ENCODE data around the gene GBX2.

DNA sequence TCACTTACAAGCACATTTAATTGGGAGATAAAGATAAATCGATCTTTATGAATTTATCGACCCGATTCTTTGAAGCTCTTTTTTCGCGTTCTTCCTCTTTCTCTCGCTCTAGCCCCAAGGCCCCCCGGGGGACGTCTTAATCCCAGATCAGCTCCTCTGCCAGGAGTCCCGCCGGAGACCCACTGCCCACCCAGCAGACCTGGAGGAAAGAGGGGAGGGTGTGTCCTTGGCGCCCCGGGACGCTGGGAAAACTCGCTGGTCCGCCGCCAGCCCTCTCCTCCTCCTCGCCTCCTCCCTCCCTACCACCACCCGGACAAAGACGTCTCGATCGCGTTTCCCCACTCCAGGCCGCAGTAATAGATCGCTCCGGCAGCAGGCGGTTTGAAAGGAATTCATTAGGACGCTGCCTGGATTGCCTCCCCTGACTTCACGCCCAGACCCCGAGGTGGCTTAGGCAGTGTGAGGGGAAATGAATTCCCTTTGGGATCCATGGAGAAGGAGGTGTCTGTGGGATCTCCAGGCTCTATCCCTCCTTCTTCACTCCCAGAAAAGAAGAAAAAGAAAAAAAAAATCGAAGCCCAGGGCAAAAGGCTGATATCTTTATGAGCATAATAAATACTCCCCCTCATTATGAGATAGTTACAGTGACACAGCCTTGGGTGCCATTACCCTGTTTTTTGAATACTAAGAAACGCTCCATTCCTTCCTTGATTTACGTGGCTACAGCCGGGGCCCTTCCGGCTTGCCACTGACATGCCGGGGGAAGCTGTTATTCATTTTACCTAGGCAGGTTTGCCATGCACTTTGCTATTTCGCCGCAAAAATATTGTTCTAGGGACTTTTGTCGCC lies 1.8 kb upstream of the GBX2 start:
- TF ChIP-seq JUN (CRISPR knock-in tag; IDR thresholded peaks at IDR 0.05), result no peak
- TF ChIP-seq, protein P1, sequence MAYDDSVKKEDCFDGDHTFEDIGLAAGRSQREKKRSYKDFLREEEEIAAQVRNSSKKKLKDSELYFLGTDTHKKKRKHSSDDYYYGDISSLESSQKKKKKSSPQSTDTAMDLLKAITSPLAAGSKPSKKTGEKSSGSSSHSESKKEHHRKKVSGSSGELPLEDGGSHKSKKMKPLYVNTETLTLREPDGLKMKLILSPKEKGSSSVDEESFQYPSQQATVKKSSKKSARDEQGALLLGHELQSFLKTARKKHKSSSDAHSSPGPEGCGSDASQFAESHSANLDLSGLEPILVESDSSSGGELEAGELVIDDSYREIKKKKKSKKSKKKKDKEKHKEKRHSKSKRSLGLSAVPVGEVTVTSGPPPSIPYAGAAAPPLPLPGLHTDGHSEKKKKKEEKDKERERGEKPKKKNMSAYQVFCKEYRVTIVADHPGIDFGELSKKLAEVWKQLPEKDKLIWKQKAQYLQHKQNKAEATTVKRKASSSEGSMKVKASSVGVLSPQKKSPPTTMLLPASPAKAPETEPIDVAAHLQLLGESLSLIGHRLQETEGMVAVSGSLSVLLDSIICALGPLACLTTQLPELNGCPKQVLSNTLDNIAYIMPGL (CRISPR knock-in tag; IDR thresholded peaks at IDR 0.05), result no peak
- TF ChIP-seq, protein P2, sequence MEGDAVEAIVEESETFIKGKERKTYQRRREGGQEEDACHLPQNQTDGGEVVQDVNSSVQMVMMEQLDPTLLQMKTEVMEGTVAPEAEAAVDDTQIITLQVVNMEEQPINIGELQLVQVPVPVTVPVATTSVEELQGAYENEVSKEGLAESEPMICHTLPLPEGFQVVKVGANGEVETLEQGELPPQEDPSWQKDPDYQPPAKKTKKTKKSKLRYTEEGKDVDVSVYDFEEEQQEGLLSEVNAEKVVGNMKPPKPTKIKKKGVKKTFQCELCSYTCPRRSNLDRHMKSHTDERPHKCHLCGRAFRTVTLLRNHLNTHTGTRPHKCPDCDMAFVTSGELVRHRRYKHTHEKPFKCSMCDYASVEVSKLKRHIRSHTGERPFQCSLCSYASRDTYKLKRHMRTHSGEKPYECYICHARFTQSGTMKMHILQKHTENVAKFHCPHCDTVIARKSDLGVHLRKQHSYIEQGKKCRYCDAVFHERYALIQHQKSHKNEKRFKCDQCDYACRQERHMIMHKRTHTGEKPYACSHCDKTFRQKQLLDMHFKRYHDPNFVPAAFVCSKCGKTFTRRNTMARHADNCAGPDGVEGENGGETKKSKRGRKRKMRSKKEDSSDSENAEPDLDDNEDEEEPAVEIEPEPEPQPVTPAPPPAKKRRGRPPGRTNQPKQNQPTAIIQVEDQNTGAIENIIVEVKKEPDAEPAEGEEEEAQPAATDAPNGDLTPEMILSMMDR (IDR thresholded peaks at IDR 0.05), result no peak
- TF ChIP-seq, protein P3, sequence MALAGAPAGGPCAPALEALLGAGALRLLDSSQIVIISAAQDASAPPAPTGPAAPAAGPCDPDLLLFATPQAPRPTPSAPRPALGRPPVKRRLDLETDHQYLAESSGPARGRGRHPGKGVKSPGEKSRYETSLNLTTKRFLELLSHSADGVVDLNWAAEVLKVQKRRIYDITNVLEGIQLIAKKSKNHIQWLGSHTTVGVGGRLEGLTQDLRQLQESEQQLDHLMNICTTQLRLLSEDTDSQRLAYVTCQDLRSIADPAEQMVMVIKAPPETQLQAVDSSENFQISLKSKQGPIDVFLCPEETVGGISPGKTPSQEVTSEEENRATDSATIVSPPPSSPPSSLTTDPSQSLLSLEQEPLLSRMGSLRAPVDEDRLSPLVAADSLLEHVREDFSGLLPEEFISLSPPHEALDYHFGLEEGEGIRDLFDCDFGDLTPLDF (CRISPR knock-in tag; IDR thresholded peaks at IDR 0.05), result no peak
- TF ChIP-seq ZNF423 (CRISPR knock-in tag; IDR thresholded peaks at IDR 0.05), result no peak
- TF ChIP-seq, protein P4, sequence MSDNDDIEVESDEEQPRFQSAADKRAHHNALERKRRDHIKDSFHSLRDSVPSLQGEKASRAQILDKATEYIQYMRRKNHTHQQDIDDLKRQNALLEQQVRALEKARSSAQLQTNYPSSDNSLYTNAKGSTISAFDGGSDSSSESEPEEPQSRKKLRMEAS (CRISPR knock-in tag; IDR thresholded peaks at IDR 0.05), result no peak
- TF ChIP-seq, protein P5, sequence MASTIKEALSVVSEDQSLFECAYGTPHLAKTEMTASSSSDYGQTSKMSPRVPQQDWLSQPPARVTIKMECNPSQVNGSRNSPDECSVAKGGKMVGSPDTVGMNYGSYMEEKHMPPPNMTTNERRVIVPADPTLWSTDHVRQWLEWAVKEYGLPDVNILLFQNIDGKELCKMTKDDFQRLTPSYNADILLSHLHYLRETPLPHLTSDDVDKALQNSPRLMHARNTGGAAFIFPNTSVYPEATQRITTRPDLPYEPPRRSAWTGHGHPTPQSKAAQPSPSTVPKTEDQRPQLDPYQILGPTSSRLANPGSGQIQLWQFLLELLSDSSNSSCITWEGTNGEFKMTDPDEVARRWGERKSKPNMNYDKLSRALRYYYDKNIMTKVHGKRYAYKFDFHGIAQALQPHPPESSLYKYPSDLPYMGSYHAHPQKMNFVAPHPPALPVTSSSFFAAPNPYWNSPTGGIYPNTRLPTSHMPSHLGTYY (CRISPR knock-in tag; IDR thresholded peaks at IDR 0.05), result no peak
- TF ChIP-seq, protein P6, sequence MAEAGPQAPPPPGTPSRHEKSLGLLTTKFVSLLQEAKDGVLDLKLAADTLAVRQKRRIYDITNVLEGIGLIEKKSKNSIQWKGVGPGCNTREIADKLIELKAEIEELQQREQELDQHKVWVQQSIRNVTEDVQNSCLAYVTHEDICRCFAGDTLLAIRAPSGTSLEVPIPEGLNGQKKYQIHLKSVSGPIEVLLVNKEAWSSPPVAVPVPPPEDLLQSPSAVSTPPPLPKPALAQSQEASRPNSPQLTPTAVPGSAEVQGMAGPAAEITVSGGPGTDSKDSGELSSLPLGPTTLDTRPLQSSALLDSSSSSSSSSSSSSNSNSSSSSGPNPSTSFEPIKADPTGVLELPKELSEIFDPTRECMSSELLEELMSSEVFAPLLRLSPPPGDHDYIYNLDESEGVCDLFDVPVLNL (CRISPR knock-in tag; IDR thresholded peaks at IDR 0.05; ENCODE audit: borderline replicate concordance, low read depth), result no peak

Data from WTC11 (cell line).